ENCODE results near the gene KRT25.

Gene KRT25

GRCh38 chr17:40707745-40708144 is 47.4 kb downstream of the KRT25 start:
- H3K27me3 ChIP-seq: peaks cover 86% of the 10 kb centered on the region
- no peak for TF ChIP-seq CTCF (IDR thresholded peaks at IDR 0.05; ENCODE audit: low read depth, low read length)
- H3K9me3 ChIP-seq: no peaks in the 10 kb centered on the region
- no peaks in the 10 kb centered on the region for H3K36me3 ChIP-seq
- H3K4me3 ChIP-seq (ENCODE audit: low read depth, low read length): no peak overlapping the region
- no peaks in the 10 kb centered on the region for H3K4me1 ChIP-seq
- DNase-seq: no peak

- H3K36me3 ChIP-seq: no peaks in the 10 kb centered on the region
- H3K9me3 ChIP-seq: no peaks in the 10 kb centered on the region
- TF ChIP-seq CTCF (IDR thresholded peaks at IDR 0.05; ENCODE audit: low read depth, low read length): no peak
- H3K4me1 ChIP-seq: no peaks in the 10 kb centered on the region
- DNase-seq: no peak
- no peak overlapping the region for H3K4me3 ChIP-seq (ENCODE audit: low read depth, low read length)
- H3K27me3 ChIP-seq: peaks cover 87% of the 10 kb centered on the region
These were observed 49.5 kb downstream of the KRT25 start for GRCh38 chr17:40705584-40705983.

- Histone ChIP-seq H3K4me1 (no peaks in the 10 kb centered on the region), H3K27me3 (peaks cover 89% of the 10 kb centered on the region), H3K9me3 (no peaks in the 10 kb centered on the region), H3K36me3 (no peaks in the 10 kb centered on the region), H3K4me3 (ENCODE audit: low read depth, low read length) (no peak within 1 kb of the TSS)
- no peak for TF ChIP-seq CTCF (IDR thresholded peaks at IDR 0.05; ENCODE audit: low read depth, low read length)
- no peak for DNase-seq
These were observed 51.5 kb downstream of the KRT25 start, which contains the start of gene KRT24 for GRCh38 chr17:40703652-40704051. Gene KRT24 (minus strand): TSS chr17:40703752. CDS start chr17:40703693, 59 bp downstream.

GRCh38 chr17:40702271-40702670 is 52.9 kb downstream of the KRT25 start:
- Histone ChIP-seq H3K36me3 (no peaks in the 10 kb centered on the region), H3K9me3 (no peaks in the 10 kb centered on the region), H3K27me3 (peaks cover 89% of the 10 kb centered on the region), H3K4me3 (ENCODE audit: low read depth, low read length) (no peak overlapping the region), H3K4me1 (no peaks in the 10 kb centered on the region)
- no peak for TF ChIP-seq CTCF (IDR thresholded peaks at IDR 0.05; ENCODE audit: low read depth, low read length)
- DNase-seq: no peak

- H3K36me3 ChIP-seq: no peaks in the 10 kb centered on the region
- peaks cover 97% of the 10 kb centered on the region for H3K27me3 ChIP-seq
- no peaks in the 10 kb centered on the region for H3K4me1 ChIP-seq
- no peak for DNase-seq
- TF ChIP-seq CTCF (IDR thresholded peaks at IDR 0.05; ENCODE audit: low read depth, low read length): no peak
- no peaks in the 10 kb centered on the region for H3K9me3 ChIP-seq
- H3K4me3 ChIP-seq (ENCODE audit: low read depth, low read length): no peak overlapping the region
These were observed 55.3 kb downstream of the KRT25 start for GRCh38 chr17:40699853-40700252.

GRCh38 chr17:40699371-40699770 is 55.8 kb downstream of the KRT25 start:
- Histone ChIP-seq H3K4me3 (ENCODE audit: low read depth, low read length) (no peak overlapping the region), H3K36me3 (no peaks in the 10 kb centered on the region), H3K27me3 (peaks cover 97% of the 10 kb centered on the region), H3K4me1 (no peaks in the 10 kb centered on the region), H3K9me3 (no peaks in the 10 kb centered on the region)
- no peak for TF ChIP-seq CTCF (IDR thresholded peaks at IDR 0.05; ENCODE audit: low read depth, low read length)
- no peak for DNase-seq

All from BE2C (cell line).